Thyroid gland (tissue), 4 donors: ENCODE measurements around the gene ATP9B.

ENCODE experiments used
- POLR2A ChIP-seq, 2 donors: fragments of 450-650 bp; IDR thresholded peaks; one replicate each; pipeline ENCODE4 v1.6.1; 2017; ENCODE audit warnings: antibody characterized with exemption in 2 of 2, mild to moderate bottlenecking in 2 of 2, moderate library complexity in 1 of 2
- TF ChIP-seq, protein P1 (sequence below), 6 experiments: fragments of 200-600 bp in 3 of 6; fragments of 450-650 bp in 3 of 6; sonication (generic) in 3 of 6; IDR thresholded peaks; one replicate each; pipeline ENCODE4 v1.5.1; 2016 to 2019; ENCODE audit warnings: antibody characterized with exemption in 6 of 6, mild to moderate bottlenecking in 2 of 6, inconsistent platforms in 1 of 6, moderate library complexity in 1 of 6

DNA sequence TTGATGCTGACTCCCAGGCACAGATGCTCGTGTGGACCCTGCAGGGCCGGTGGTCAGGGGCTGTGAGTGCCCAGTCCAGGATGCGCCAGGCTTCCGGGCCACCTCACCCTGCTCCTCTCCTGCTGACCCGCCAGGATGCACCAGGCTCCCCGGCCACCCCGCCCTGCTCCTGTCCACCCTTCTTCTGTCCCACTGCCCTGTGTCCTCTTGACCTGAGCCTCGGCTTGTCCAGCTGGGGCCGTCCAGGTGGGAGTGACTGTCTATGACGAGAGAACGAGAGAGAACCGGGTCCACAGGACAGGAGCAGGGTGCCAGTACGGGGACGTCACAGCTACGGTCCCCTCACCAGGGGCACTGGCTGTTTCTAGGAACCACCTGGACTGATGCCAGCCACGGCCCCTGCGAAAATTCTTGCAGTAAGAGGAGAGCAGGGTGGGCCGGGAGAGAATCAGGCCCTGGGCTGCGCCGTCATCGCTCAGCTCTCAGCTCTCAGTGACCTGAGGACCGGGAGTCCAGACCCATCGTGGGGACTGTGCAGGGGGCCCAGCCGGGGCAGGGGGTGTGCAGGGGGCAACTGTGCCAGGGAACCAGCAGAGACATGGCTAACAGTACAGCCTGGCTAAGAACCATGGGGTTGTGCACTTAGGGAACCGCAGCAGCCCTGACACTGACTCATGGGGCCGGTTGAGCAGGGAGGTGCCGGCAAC lies 313.6 kb downstream of the ATP9B start:
- TF ChIP-seq, protein P1, sequence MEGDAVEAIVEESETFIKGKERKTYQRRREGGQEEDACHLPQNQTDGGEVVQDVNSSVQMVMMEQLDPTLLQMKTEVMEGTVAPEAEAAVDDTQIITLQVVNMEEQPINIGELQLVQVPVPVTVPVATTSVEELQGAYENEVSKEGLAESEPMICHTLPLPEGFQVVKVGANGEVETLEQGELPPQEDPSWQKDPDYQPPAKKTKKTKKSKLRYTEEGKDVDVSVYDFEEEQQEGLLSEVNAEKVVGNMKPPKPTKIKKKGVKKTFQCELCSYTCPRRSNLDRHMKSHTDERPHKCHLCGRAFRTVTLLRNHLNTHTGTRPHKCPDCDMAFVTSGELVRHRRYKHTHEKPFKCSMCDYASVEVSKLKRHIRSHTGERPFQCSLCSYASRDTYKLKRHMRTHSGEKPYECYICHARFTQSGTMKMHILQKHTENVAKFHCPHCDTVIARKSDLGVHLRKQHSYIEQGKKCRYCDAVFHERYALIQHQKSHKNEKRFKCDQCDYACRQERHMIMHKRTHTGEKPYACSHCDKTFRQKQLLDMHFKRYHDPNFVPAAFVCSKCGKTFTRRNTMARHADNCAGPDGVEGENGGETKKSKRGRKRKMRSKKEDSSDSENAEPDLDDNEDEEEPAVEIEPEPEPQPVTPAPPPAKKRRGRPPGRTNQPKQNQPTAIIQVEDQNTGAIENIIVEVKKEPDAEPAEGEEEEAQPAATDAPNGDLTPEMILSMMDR (IDR thresholded peaks at IDR 0.05) = no peak
- TF ChIP-seq POLR2A (IDR thresholded peaks at IDR 0.05) = no peak
